GM23248 (cell line): Measurements from ENCODE around the gene ACTRT3.

Source experiments
- EZH2 ChIP-seq: fragments of 200-600 bp; sonication (generic); IDR thresholded peaks from 2 replicates; pipeline ENCODE4 v1.6.1; 2018; ENCODE audit warnings: antibody characterized with exemption, mild to moderate bottlenecking; ENCODE audit not compliant: insufficient read depth, poor library complexity, severe bottlenecking
- EZH2phosphoT487 ChIP-seq: fragments of 200-600 bp; sonication (generic); IDR thresholded peaks from 2 replicates; pipeline ENCODE4 v1.6.1; 2018; ENCODE audit warnings: antibody characterized with exemption, moderate library complexity, mild to moderate bottlenecking, low read depth; ENCODE audit not compliant: insufficient read depth

DNA sequence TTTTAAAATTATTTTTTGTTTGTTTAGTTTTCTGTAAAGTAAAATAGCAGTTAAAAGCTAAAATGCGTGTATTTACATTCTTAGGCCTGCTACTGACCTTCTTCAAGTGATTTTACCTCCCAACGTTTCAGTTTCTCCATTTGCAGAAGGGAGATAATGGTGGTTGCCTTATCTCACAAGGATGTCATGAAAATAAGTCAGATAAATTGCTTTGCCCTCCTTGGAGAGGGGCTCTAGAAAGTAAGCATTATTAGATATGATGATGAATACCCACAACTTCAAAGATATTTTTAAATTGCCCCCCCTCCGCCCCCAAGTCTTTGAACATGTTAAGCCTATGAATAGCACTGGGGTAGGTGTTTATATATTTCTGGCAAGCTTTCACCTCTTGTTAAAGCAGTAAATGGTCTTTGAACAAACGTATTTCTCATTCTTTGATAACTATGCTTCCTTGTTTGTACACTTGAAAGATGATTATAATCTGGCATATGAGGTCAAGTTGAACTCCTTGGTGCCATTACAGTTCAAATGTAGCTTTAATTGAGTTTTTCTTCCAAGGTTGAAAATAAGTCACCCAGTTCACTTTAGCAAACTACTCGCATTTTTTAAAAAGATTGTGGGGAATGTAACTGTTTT lies 10.9 kb downstream of the ACTRT3 start:
- TF ChIP-seq EZH2: no peak
- no peak for TF ChIP-seq EZH2phosphoT487
